GM21786 (cell line): ENCODE measurements around the gene YARS1.

Experiments
- ATAC-seq: cut with Tn5 transposase; IDR thresholded peaks from one replicate; pipeline ENCODE4 v1.9.1; 2021; ENCODE audit not compliant: unreplicated experiment

YARS1 gene

DNA sequence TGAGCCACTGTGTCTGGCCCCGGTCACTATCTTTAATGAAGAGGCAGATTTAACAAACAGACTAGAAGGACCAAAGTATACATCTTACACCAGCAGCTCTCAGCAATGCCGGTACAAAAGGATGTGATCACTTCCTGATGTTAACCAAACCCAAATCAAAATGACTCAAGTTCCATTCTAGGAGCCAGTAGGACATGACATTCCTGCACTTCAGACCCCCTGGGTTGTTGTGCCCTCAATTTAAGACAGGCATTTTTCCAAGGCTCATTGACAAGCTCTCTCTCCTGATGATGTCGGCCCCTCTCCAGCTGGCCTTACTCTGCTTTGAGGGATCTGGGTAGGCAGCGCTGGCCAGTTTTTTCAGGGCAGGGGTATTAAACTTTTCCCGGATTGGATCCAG lies 35.1 kb downstream of the YARS1 start:
- ATAC-seq, result no peak

DNA sequence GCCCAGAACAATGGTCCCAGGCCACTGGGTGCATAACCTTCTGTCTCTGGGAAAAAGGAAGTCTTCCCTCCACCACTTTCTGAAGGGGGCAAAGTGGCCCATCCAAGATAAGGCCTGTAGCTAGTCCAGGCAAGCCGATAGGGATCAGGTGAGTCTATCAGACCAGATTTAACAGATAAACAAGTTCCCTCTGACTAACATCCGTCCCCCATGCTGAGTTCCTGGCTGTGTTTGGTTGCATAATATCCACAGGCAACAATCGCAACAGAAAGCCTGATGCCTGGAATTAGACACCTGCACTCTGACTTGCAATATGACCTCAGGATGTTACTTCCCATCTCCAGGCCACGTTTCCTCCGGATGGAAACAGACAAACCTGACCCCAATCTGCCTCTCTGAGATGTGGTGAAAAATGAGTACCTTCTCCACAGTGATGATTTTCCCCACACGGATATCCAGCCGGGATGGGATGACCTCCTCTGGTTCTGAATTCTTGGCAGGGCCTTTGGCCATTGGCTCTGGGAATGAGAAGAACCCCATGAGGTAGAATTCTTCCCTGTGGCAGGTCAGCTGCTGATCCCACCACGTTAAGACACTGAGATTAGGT lies 36.4 kb downstream of the YARS1 start:
- ATAC-seq, result no peak

- no peak for ATAC-seq
Observed at GRCh38 chr1:32780005-32780404, 37.2 kb downstream of the YARS1 start.

- ATAC-seq, result no peak
Observed at GRCh38 chr1:32779242-32779641, 37.9 kb downstream of the YARS1 start.

DNA sequence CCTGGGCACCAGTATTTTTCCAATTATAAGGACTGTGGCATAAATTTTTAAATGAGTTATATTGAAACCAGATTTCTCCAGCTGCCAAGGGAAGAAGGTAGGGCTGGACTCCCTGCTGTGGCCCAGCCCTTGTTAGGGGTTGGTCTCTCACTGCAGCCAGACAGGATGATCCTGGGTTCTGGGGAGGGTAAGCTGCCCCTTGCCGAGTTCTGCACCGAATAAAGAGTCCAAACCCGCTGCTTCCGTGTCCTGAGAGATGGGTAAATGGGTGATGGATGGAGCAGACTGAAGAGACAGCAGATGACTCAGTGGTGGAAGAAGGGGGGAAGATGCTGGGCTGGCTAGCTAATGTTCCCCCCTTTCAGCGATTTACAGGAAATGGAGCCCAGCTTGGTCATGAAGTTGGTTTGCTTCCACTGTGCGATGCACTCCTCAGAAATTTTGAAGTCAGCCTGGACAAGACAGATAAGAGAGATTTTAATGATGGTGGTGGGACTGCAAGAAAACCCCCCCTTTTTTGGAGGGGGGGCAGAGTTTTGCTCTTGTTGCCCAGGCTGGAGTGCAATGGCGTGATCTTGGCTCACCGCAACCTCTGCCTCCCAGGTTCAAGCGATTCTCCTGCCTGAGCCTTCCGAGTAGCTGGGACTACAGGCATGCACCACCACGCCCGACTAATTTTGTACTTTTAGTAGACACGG lies 41.4 kb downstream of the YARS1 start:
- no peak for ATAC-seq

DNA sequence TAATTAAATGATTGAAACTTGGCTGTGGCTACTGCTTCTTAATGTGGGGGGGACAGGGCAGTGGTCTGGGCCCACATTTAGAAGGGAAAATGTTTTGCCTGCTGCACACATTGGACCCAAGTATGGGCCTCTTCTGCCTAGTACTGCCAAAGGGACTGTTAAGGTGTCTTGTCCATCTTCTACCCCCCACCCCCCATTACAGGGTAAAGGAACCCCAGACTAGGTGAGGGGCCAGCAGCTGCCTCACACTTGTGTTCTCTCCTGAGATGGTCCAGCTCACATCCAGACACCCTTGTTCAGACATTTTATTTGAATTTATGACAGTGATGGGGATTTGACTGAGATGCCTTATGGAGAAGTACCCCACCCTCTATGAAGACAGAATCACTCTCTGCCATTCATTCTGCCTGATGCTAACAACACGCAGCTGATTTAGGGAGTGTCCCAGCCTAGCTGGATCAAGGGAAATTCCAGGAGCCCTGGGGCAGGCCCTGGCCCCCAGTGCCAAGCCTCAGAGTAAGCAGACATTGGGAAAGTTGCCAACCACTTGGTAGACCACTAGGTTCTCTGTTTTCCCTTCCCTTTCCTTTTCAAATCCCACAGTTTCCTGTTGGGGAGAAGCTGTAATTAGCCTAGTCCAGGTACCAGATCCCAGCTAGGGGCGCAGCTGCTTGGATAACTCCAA lies 42.1 kb downstream of the YARS1 start:
- no peak for ATAC-seq

- ATAC-seq, result no peak
Observed at GRCh38 chr1:32774464-32774808, 42.7 kb downstream of the YARS1 start.

DNA sequence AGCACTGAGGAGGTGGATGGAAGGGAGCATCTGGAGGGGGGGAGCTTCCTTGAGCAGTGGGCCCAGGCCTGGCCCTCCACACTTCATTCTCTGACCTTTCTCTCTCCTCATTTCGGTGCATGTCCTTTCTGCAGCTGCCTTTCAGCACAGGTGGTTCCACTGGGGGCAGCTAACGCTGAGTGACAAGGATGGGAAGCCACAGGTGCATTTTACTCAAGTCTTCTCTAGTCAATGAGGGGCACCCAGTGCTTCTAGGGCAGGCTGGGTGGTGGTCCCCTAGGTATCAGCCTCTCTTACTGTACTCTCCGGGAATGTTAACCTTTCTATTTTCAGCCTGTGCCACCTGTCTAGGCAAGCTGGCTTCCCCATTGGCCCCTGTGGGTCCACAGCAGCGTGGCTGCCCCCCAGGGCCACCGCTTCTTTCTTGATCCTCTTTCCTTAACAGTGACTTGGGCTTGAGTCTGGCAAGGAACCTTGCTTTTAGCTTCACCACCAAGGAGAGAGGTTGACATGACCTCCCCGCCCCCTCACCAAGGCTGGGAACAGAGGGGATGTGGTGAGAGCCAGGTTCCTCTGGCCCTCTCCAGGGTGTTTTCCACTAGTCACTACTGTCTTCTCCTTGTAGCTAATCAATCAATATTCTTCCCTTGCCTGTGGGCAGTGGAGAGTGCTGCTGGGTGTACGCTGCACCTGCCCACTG lies 43.2 kb downstream of the YARS1 start:
- no peak for ATAC-seq

- no peak for ATAC-seq
Observed at GRCh38 chr1:32773018-32773763, 44.0 kb downstream of the YARS1 start.

DNA sequence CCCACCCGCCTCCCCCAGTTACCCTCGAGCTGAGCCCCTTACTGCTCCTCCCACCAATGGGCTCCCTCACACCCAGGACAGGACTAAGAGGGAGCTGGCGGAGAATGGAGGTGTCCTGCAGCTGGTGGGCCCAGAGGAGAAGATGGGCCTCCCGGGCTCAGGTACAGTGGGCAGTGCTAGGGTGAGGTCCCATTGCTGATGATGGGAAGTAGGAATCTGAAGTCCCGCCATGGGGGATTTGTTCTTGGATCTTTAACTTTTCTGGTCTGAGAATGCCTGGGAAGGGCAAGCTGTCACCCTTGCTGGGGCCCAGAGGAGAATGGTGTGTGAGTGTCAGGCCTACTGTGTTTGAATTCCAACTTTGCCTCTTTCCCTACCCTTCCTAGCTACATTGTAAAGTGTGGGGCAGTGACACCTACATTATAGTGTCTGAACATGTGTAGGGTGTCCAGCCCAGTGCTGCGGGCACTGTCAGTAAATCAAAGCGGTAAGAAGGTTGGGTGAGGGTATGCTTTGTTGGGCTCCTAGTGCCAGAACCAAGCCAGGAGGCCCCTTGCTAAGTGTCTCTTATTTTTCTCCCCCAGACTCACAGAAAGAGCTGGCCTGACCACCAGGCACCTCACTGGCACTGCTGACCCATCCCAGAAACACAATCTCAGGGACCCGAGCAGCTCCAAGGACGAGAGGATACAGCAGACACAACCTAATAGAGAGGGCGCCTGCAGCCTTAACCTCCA lies 44.7 kb downstream of the YARS1 start:
- ATAC-seq, result no peak

DNA sequence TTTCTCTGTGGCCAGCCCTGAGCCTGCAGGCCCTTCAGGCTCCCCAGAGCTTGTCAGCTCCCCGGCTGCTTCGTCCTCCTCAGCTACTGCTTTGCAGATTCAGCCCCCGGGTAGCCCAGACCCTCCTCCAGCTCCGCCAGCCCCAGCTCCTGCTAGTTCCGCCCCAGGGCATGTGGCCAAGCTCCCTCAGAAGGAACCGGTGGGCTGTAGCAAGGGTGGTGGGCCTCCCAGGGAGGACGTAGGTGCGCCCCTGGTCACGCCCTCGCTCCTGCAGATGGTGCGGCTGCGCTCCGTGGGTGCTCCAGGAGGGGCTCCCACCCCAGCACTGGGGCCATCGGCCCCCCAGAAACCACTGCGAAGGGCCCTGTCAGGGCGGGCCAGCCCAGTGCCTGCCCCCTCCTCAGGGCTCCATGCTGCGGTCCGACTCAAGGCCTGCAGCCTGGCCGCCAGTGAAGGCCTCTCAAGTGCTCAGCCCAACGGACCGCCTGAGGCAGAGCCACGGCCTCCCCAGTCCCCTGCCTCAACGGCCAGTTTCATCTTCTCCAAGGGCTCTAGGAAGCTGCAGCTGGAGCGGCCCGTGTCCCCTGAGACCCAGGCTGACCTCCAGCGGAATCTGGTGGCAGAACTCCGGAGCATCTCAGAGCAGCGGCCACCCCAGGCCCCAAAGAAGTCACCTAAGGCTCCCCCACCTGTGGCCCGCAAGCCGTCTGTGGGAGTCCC lies 45.4 kb downstream of the YARS1 start:
- no peak for ATAC-seq

DNA sequence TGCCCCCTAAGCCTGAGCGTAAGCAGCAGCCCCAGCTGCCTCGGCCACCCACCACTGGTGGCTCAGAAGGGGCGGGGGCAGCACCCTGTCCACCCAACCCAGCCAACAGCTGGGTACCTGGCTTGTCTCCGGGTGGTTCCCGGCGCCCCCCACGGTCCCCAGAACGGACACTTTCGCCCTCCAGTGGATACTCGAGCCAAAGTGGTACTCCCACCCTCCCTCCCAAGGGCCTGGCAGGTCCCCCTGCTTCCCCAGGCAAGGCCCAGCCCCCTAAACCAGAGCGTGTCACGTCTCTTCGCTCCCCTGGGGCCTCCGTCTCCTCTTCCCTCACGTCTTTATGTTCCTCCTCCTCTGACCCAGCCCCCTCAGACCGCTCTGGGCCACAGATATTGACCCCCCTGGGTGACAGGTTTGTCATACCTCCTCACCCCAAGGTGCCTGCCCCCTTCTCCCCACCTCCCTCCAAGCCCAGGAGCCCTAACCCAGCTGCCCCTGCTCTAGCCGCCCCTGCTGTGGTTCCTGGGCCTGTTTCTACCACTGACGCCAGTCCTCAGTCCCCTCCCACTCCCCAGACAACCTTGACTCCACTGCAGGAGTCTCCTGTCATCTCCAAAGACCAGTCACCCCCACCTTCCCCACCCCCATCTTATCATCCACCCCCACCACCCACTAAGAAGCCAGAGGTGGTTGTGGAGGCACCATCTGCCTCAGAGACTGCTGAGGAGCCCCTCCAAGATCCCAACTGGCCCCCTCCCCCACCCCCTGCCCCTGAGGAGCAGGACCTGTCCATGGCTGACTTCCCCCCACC lies 46.2 kb downstream of the YARS1 start:
- no peak for ATAC-seq

- no peak for ATAC-seq
Observed at GRCh38 chr1:32770221-32770731, 46.9 kb downstream of the YARS1 start.

DNA sequence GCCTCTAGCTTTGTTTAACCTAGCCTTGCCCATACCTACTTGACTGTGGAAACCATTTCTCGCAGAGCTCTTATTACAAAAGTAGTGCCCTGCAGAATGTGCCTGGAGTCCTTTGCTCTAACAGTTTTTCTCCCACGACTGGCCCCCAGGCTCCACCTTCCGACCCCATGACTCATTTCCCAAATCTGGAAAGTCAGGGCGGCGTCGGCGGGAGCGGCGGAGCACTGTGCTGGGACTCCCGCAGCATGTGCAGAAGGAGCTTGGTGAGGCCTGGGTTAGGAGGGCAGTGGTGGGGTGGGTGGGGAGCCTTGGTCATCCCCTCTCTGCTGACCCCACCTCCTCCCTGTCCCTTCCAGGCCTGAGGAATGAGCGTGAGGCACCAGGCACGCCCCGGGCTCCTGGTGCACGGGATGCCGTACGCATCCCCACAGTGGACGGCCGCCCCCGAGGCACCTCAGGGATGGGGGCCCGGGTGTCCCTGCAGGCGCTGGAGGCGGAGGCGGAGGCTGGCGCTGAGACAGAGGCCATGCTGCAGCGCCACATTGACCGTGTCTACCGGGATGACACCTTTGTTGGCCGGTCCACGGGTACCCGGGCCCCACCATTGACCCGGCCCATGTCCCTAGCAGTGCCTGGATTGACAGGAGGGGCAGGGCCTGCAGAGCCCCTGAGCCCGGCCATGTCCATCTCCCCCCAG lies 47.5 kb downstream of the YARS1 start:
- no peak for ATAC-seq

DNA sequence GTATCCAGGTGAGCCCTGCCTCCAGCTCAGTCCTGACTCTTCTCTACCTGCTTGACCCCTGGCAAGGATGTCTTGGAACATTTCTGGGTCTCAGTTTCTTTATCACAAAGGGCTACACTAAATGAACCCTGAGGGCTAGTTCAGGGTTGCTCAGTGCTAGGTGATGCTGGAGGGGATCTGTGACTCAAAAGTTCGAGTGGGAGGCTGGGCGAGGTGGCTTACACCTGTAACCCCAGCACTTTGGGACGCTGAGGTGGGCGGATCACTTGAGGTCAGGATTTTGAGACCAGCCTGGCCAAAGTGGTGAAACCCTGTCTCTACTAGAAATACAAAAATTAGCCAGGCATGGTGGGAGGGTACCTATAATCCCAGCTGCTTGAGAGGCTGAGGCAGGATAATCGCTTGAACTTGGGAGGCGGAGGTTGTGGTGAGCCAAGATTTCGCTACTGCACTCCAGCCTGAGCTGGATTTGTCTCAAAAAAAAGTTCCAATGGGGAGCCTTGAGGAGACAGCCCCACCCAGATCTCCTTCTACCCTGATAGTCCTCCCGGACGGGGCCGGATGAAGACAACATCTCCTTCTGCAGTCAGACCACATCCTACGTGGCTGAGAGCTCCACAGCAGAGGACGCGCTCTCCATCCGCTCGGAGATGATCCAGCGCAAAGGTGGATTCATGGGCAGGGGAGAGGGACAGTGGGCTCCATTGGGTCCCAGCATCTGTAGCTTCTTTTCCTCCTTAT lies 48.9 kb downstream of the YARS1 start:
- ATAC-seq, result no peak

GRCh38 chr1:32767641-32768040 lies 49.5 kb downstream of the YARS1 start:
- no peak for ATAC-seq

DNA sequence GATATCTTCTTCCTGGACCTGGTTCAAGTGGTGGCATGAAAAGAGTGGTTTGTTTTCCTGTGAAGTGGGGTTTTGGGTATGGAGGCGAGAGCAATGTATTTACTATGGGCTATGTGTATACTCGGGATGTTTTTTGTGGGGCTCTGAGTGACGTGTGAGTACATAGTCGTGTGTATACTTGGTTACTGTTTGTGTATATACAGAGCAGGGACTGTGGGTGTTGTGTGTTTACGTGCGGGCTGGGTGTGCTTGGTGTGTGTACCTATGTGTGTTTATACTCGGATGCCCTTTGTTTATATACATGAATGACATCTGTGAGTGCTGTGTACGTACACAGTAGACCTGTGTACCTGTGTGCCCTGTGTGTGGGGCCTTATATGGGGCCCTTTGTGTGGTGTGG lies 50.0 kb downstream of the YARS1 start:
- ATAC-seq, result no peak
